GM21367 (cell line): Measurements from ENCODE around the gene SLC27A4.
"Not testable (repeated sequence)": the region's sequence is repeated elsewhere in the genome, so short reads cannot be mapped to it uniquely, and the experiment has no call there.

Source experiments
- ATAC-seq: cut with Tn5 transposase; IDR thresholded peaks from one replicate; pipeline ENCODE4 v1.9.1; 2021; ENCODE audit not compliant: unreplicated experiment

SLC27A4 gene

DNA sequence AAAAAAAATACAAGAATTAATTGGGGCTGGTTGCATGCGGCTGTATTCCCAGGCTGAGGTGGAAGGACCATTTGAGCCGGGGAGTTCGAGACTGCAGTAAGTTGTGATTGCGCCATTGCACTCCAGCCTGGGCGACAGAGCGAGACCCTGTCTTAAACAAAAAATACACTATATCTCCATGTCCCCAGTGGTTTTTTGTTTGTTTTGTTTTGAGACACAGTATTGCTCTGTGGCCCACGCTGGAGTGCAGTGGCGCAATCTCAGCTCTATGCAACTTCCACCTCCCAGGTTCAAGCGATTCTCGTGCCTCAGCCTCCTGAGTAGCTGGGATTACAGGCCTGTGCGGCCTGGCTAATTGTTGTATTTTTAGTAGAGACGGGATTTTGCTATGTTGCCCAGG lies 16.5 kb upstream of the SLC27A4 start:
- no peak for ATAC-seq

DNA sequence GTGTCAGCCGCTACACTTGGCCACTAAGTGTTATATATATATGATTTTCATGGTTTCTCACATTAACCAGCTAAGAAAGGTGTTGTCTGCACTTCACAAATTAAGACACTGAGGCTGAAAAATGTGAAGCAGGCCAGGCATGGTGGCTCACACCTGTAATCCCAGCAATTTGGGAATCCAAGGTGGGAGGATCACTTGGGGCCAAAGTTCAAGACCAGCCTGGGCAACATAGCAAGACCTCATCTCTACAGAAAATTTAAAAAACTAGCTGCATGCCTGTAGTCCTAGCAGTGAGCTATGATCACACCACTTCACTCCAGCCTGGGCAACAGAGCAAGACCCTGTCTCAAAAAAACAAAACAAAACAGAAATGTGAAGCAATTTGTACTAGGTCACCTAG lies 15.9 kb upstream of the SLC27A4 start:
- ATAC-seq, result no peak

DNA sequence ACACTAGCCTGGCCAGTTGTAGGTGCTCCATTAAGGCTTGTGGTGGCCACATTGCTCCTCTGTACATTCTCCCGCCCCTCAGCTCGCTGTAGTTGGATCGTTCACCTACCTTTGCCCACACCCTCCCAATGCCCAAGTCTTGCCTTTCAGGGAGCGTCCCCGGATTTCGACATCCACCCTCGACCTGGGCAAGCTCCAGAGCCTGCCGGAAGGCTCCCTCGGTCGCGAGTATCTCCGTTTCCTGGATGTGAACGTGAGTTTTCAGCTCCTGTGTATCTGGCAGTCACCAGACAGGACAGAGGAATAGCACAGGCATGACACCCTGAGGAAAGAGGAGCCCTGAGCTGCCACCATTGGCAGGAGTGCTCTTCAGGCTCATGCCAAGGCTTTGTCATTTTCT lies 14.7 kb upstream of the SLC27A4 start:
- no peak for ATAC-seq

DNA sequence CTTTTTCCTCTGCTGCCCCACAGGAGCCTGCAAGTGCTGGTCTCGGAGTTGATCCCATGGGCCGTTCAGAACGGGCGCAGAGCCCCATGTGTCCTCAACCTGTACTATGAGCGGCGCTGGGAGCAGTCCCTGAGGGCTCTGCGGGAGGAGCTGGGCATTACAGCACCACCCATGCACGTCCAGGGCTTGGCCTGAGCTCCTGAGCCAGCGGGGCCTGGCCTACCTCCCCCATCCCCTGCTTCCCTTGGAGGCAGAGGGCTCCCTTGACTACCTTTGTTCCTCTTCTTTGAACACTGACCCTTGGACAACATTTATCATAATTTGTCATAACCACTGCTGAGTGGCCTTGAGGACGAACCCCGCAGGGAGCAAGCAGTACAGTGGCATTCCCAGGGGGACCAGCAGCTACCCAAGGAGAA lies 6.9 kb upstream of the SLC27A4 start:
- ATAC-seq, result no peak

DNA sequence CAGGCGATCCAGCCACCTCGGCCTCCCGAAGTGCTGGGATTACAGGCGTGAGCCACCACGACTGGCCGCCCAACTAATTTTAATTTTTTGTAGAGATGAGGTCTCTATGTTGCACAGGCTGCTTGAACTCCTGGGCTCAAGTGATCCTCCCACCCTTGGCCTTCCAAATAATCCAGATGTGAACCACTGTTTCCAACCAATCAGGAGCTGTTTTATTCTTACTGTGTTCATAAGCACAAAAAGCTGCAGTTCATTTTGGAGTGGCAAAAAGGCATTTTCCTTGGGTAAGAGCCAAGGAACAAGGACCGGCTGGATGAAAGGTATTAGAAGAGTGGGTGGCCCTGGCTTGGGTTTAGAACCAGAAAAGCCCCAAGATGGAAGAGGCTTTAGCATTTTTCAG lies 5.2 kb upstream of the SLC27A4 start:
- no peak for ATAC-seq

DNA sequence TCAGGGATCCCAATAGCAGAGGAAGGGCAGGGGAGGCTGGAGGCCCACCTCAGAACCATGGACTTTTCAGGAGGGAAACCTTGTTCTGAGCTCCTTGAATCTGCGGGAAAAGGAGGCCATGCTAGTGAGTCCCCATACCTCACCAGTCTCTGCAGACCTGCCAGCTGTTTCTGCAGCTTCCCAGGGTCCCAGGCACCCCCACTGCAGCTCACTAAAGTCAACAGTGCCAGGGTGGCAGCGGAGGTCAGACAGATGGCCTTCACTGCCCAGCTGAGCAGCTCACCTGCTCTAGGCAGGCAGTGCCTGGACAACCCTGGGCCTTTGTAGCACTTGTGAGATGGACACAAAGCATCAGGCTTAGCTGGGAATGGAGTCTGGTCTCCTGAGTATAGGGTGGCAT lies 4.4 kb upstream of the SLC27A4 start:
- no peak for ATAC-seq

DNA sequence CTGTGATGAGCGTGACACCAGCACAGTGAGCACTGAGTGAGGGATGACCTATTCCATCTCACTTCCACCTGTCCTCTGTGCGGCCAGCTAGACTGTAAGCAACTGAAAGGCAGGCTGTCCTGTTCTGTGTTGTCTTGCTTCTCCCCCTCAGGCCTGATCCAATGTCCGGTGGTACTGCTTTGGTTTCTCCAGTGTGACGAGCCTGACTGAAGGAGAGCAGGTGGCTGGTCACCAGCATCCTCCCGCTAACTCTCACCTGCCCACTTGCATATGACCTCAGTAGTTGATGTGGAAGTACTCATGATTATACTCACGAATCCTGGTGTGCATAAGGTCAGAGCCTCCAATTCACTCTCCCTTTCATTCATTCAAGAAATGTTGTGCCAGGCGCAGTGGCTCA lies 2.4 kb upstream of the SLC27A4 start:
- ATAC-seq, result no peak

DNA sequence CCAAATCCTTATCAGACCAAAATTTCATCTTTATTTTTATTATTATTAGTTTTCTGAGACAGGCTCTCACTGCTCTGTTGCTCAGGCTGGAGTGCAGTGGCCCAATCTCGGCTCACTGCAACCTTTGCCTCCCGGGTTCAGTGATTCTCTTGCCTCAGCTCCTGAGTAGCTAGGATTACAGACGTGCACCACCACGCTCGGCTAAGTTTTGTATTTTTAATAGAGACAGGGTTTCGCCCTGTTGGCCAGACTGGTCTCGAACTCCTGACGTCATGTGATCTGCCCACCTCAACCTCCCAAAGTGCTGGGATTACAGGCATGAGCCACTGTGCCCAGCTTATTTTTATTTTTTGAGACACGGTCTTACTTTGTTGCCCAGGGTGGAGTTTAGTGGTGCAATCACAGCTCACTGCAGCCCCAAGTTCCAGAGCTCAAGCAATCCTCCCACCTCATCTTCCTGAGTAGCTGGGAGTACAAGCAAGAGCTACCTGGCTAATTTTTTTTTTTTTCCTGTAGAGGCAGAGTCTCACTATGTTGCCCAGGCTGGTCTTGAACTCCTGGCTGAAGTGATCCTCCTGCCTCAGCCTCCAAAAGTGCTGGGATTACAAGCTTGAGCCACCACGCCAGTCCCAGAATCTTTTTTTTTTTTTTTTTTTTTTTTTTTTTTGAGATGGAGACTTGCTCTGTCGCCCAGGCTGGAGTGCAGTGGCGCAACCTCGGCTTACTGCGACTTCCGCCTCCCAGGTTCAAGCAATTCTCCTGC lies 1.3 kb upstream of the SLC27A4 start:
- ATAC-seq, result not testable (repeated sequence)

DNA sequence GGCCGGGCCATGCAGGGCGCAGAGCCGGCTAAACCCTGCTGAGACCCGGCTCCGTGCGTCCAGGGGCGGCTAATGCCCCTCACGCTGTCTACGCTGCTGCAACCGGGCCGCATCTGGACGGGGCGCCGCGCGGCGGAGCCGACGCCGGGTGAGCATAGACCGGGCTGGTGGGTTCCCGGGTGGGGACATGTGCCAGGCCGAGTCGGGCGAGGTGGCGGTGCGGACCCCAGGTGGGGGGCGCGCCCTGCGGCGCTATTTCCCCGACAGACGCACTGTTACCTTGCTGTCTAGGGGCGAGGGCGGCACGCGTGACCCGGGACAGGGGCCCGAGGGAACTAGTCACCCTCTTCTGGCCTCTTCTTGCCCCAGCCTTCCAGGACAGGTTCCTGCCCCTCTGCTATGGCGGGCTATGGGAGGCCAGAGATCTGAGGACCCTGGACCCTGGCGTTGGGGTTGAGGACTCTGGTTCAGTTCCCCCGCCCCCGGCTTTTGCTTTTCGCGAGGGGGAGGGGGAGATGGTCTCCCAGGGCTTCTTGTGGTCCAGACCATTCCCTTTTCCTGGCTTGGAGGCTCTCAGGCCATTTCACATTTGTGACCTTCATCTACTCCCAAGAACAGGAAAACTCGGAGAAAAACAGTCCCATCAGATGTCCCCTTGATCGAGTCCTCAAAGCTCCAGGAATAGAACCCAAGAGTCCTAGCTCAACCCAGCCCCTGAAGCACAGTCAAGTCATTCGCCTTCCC lies 536 bp downstream of the SLC27A4 start:
- peak; percentile 32 for ATAC-seq

DNA sequence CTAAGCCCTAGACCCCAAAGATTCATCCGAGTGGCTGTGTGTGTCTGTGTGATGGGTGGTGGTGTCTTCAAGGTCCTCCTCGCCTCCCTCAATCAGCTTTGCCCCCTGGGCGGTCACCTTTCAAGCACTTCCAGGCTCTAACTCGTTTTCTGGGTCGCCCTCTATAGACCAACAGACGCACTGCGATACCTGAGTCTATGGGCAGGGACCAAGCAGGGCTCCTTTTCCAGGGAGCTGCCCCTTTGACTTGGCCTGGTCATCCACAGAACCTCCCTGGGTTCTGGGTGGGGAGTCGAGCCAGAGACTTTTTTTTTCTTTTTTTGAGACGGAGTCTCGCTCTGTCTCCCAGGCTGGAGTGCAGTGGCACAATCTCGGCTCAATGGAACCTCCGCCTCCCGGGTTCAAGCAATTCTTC lies 1.1 kb downstream of the SLC27A4 start:
- no peak for ATAC-seq

DNA sequence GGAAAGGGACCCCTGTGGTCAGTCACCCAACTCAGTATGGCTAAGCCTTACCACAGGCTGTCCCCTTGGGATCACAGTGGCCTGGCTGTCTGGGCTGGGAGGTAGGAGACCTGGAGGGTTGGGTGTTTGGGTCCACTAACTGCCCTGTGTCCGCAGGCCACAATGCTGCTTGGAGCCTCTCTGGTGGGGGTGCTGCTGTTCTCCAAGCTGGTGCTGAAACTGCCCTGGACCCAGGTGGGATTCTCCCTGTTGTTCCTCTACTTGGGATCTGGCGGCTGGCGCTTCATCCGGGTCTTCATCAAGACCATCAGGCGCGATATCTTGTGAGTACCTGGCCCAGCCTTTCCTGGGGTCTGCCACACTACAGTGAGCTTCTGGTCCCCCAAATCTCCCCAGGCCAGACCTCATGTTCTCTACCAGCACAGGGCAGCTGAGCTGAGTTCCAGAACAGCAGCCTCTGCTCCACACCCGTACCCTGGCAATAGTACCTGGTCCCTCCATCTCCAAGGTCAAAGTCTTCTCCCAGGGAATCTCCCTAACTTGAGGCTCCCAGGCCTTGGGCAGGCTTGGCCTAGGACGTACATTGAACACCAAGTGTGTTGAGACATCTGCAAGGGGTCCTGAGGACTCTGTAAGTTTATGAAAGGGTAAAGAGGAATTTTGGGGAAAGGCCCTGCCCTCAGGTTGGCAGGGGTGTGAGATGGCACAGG lies 2.8 kb downstream of the SLC27A4 start:
- ATAC-seq, result no peak

DNA sequence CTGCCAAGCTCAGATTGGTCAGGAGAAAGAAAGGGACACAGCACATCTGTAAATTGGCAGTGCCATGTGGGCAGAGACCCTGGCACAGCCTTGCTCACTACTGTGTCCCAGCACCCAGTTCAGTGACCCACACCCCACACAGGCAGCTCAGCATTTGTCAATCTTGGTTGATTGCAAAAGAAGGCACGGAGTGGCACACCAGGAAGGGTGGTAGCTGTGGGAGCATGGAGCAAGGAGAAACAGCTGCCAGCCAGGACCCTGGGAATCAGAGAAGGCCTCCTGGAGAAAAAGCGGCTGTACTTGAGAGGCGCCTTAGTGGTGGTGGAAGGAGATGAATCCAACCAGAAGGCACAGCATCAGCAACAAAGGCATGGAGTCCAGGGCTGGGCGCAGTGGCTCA lies 3.5 kb downstream of the SLC27A4 start:
- no peak for ATAC-seq

DNA sequence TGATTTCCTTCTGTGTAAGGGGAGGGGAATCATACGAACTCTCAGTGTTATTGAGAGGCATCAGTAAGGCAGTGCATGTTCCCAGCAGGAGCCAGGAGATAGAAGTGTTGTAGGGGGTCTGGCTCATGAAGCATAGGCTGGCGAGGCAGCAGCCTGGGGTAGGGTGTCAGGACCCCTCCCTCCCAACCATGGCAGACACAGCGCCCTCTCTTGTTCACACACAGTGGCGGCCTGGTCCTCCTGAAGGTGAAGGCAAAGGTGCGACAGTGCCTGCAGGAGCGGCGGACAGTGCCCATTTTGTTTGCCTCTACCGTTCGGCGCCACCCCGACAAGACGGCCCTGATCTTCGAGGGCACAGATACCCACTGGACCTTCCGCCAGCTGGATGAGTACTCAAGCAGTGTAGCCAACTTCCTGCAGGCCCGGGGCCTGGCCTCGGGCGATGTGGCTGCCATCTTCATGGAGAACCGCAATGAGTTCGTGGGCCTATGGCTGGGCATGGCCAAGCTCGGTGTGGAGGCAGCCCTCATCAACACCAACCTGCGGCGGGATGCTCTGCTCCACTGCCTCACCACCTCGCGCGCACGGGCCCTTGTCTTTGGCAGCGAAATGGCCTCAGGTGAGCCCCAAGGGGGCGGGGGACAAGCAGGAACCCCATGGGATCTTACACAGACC lies 4.7 kb downstream of the SLC27A4 start:
- no peak for ATAC-seq

DNA sequence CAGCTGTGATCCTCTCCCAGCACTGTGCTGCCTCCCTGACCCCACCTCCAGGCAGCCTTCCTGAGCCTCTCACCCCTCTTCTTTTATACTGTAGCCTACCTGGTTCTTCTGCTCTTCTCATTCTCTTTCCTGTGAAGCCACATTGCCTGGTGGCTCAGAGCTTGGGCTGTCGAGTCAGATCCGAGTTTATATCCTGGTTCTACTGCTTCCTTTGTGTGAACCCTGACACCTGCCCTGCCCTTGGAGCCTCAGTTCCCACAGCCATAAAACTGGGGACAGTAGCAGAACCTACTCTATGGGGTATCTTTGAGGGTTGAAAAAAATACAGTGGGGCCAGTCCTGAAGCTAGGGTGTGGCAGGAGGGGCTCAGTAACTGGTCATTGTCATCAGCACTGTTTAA lies 8.8 kb downstream of the SLC27A4 start:
- ATAC-seq, result no peak

DNA sequence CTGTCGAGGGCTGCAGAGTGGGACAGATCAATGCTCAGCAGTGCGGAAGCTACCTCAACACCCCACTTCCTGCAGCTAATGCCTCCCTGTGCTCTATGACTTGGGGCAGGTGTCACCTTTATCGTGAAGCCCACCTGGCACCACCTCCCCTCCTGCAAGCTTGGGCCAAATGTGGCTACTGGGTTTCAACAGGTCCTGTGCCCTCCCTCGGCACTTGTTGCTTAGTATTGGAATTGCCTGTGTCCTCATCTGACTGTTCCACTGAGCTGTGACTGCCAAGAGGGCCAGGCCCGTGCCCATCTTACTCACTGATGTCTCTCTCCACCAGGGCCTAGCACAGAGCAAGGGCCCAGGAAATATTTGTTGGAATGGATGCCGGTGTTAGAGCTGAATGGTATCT lies 9.4 kb downstream of the SLC27A4 start:
- ATAC-seq, result no peak

DNA sequence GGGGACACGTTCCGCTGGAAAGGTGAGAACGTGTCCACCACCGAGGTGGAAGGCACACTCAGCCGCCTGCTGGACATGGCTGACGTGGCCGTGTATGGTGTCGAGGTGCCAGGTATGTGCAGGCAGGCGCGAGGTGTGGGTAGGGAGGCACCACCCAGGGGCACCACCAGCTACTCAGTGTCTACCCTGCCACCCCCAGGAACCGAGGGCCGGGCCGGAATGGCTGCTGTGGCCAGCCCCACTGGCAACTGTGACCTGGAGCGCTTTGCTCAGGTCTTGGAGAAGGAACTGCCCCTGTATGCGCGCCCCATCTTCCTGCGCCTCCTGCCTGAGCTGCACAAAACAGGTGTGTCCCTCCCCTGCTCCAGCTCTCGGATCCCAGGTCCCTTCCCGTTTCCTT lies 15.1 kb downstream of the SLC27A4 start:
- ATAC-seq, result no peak

DNA sequence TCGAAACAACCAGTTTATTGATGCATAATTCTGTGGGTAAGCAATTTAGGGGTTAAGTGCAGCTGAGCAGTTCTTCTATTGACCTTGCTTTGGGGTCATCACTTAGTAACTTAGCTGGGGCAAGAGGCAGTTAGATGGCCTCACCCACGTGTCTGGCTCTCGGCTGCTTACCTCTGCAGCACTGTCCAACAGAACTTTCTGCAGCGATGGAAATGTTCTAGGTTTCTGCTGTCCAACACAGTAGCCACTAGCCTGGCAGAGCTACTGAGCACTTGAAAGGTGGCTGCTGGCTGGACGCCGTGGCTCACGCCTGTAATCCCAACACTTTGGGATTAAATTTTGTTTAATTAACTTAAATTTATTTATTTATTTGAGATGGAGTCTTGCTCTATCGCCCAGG lies 17.8 kb downstream of the SLC27A4 start:
- no peak for ATAC-seq

DNA sequence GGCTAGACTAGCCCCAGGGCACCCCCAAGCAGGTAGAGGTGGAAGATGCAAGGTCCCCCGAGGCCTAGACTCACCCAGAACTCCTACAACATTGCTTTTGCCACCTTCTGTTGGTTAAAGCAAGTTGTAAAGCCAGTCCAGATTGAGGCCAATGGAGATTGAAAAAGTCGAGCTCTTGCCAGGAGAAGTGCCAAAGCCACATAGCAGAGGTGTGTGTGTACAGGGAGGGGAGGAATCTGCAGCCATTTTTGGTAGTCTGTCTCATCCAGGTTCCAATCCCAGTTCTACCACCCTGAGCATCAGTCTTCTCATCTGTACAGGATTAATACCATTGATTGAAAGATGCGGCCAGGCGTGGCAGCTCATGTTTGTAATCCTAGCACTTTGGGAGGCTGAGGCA lies 18.5 kb downstream of the SLC27A4 start:
- no peak for ATAC-seq

DNA sequence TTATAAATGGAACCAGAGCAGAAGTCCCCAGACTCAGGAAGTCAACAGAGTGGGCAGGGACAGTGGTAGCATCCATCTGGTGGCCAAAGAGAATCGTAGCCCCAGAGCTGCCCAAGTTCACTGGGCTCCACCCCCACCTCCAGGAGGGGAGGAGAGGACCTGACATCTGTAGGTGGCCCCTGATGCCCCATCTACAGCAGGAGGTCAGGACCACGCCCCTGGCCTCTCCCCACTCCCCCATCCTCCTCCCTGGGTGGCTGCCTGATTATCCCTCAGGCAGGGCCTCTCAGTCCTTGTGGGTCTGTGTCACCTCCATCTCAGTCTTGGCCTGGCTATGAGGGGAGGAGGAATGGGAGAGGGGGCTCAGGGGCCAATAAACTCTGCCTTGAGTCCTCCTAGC lies 20.5 kb downstream of the SLC27A4 start:
- ATAC-seq, result no peak

DNA sequence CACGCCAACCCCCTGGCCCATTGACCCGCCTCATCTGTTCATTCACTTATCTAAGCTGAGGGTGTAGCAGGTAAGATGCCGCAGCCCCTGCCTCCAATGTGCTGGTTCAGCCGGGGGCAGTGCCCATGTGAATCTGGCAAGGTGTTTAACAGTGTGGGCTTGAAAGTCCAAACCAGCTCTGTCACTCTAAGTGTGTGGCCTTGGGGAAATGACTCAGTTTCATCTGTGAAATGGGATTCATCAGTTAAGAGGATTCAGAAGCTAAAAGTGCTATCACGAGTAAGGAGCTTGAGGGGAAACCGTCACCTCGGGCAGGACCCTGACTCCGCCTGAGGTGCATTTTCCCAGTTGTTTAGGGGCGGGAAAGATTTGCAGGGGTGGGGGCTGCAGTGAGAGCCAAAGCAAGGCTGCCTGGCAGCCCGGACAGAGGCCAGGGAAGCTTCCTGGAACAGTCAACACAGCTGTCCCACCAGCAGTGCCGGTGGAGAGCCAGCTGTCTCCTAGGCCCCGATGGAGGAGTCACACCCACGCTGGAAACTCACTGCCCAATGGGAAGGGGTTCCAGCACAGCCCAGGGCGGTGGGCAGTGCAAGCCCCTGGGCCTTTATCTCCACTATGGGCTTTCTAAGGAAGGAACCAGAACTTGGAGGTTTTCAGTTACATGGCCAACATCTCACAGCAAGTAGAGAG lies 21.1 kb downstream of the SLC27A4 start:
- no peak for ATAC-seq
